DMS53 treated with DMSO at 0.1 percent for 48 hours (cell line): ENCODE data around the gene DBNL.
A peak's percentile ranks its signal among the peaks of the same experiment; 100 is the strongest.
"Not testable (repeated sequence)": the region's sequence is repeated elsewhere in the genome, so short reads cannot be mapped to it uniquely, and the experiment has no call there.

Experiments
- DNase-seq: peaks from one replicate; lab custom pipeline; 2025; ENCODE audit not compliant: unreplicated experiment; lab: John Stamatoyannopoulos, UW

Gene DBNL

GRCh38 chr7:44044315-44045225, at the start of gene DBNL:
DBNL (plus strand) TSS chr7:44044702; CDS start chr7:44044738, 36 bp downstream.
- peak; percentile 87 for DNase-seq

- not testable (repeated sequence) for DNase-seq
These were observed 47.0 kb upstream of the DBNL start, which contains the start of gene SPDYE1 for GRCh38 chr7:43997532-43997931. SPDYE1 (plus strand) TSS chr7:43997897; CDS start chr7:43999950, 2,053 bp downstream.

DNA sequence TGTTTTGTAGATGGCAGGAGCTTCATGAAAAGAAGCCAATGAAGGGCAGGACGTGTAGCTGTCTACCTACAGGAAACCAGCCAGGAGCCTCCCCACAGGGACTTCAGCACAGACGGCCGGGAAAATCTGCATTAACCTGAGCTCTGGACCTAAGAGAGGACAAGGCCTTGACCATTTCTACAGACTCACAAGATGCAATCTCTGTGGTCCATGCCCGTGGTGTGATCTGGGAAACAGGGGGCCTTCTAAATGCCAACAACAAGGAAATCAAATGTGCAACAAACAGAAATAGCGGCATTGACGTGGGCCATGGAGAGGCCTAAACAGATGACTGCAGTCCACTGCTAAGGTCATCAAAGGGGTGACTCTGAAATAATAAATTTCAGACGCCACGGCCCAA, 32.4 kb upstream of the DBNL start:
- DNase-seq: not testable (repeated sequence)

DNA sequence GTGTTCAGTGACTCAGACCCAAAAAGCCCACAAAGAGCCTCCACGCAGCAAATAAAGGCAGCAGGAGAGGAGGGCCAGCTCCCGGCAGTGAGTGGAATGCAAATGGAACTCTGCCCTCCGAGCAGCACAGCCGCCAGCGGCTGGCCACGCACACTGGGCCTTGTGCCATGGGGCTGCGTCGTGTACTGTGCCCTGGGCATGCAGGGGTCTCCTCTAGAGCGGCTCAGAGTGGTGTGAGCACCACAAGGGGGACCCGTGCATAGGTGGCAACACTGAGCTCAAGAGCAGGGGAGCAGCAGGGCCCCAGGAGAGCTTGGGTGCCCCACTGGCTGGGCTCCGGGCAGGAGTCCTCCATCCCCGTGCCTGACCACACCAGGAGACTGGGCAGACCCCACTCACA, 29.4 kb upstream of the DBNL start:
- DNase-seq: not testable (repeated sequence)

DNA sequence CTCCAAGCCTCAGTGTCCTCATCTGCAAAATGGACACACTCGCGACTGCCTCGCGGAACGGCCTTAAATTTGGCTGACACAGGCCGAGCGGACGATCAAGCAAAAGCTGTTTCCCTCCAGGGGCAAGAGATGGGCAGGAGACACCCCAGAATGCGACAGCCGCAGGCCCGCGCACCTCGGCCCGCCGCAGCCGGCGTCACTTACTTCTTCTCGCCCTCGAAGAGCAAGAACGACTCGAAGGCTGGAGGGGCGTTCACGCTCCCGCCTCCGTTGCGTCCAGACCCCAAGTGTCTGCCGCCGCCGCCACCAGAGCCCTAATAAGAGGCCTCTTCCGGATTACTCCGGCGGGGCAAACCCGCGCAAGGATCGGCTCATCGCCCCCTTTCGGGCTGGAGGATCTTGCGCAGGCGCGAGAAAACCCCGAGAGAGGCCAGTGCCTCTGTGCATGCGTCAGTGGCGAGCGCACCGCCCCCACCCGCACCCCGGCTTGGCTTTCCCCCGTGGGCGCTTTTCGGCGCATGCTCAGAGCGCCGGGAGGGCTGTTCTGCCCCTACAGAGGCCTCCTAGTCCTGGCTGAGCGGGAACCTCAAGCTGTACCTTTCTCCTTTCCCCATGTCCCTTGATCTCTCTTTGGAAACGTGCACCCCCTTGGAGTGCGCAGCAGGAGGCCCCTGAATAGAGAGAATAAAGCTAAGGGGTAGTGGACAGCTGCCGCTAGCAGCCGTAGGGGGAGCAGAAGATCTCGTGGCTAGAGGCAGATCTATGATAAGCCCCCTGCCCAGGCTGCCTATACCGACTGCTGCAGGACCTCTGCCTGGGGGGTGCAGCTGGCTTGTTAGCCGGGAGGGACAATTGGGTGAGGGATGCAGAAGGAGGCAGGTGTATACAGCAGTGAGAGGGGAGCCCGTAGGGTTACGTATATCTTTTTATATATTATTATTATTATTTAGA, 25.4 kb upstream of the DBNL start:
- DNase-seq: peak; percentile 88

DNA sequence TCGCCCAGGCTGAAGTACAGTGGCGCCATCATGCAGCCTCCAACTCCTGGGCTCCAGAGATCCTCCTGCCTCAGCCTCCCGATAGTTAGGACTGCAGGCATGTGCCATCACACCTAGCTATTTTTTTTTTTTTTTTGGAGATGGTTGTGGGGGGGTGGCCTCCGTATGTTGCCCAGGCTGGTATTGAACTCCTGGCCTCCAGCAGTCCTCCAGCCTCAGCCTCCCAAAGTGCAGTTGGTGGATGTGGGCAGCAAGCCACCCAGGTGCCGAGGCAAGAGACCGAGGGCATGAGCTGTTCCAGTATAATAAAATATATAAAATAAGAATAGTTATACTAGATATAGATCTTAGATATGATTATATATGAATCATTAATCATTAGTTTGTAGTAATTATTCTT, 24.7 kb upstream of the DBNL start:
- DNase-seq: not testable (repeated sequence)

DNA sequence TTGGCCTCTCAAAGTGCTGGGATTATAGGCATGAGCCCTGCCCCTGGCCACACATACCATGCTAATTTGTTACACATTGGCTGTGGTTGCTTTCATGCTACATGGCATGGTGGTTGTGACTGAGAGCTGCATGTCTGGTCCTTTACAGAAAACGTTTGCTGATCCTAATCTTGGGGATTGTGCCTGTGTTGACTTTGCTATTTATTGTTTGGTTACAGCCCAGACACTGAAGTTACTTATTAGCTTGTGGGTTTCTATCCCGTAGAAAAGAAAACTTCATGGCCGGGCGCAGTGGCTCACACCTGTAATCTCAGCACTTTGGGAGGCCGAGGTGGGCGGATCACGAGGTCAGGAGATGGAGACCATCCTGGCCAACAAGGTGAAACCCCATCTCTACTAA, 22.4 kb upstream of the DBNL start:
- not testable (repeated sequence) for DNase-seq

- DNase-seq: not testable (repeated sequence)
These were observed 21.6 kb upstream of the DBNL start for GRCh38 chr7:44022796-44023467.

GRCh38 chr7:44029433-44029832, 15.1 kb upstream of the DBNL start:
- DNase-seq: not testable (repeated sequence)

DNA sequence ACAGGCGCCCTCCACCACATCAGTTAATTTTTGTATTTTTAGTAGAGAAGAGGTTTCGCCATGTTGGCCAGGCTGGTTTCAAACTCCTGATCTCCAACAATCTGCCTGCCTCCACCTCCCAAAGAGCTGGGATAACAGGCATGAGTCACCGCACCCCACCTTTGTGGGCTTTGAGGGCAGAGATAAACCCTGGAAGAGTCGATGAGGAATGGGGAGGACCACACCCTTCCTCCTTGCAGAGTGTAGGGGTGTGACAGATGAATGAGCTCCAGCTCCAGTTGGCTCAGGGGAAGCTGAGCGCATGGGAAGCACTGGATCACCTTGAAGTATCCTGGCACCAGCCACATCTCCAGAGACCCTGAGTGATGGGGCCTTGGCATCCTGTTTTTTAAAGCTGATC, 14.5 kb upstream of the DBNL start:
- not testable (repeated sequence) for DNase-seq

- not testable (repeated sequence) for DNase-seq
These were observed 13.2 kb upstream of the DBNL start for GRCh38 chr7:44031319-44031718.

GRCh38 chr7:44032031-44032430, 12.5 kb upstream of the DBNL start:
- DNase-seq: not testable (repeated sequence)

GRCh38 chr7:44033971-44034844, 10.3 kb upstream of the DBNL start:
- not testable (repeated sequence) for DNase-seq

DNA sequence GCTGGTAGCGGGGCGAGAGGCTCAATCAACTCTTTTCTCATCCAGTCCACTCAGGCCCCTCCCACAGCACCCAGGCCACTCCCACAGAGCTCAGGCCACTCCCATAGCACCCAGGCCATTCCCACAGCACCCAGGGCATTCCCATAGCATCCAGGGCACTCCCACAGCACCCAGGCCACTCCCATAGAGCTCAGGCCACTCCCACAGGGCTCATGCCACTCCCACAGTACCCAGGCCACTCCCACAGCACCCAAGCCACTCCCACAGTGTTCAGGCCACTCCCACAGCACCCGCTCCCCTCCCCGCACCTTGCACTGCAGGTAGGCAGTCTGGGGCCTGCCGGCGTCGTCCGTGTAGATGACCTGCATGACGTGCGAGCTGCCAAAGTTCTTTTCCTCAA, 8.1 kb upstream of the DBNL start:
- not testable (repeated sequence) for DNase-seq

GRCh38 chr7:44037951-44038350, 6.6 kb upstream of the DBNL start:
- DNase-seq: peak; percentile 4

- not testable (repeated sequence) for DNase-seq
These were observed 5.9 kb upstream of the DBNL start for GRCh38 chr7:44038553-44038952.

- DNase-seq: peak; percentile 91
These were observed 5.4 kb upstream of the DBNL start for GRCh38 chr7:44038961-44039558.

DNA sequence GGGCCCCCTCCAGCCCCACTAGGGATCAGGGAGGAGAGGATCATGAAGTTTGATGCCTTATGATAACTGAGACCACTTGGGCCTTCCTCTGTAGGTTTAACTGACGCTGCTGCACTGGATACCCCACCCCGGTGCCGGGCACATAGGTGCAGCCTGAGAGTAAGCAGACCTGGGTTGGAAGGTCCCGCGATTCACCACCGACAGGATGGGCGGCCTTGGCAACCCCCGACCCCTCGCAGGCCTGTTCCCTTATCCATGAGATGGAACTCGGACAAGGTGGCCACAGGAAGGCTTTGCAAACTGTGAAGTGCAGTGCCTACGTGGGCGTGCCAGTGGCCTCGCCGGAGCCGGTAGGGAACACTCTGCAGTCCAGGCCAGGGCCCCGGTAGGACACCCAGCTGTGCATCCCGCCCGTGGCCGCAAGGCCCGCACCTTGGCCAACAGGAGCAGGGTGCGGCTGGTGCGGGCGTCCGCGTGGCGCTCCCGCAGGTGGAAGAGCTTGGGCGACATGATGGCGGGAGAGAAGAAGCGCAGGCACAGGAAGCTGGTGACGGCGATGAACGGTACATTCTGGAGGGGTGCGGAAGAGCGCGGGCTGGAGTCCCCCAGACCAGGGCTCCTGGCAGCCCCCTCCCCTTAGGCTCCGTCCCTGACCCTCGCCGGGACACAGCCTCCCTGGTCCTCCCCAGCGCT, 4.6 kb upstream of the DBNL start:
- not testable (repeated sequence) for DNase-seq

DNA sequence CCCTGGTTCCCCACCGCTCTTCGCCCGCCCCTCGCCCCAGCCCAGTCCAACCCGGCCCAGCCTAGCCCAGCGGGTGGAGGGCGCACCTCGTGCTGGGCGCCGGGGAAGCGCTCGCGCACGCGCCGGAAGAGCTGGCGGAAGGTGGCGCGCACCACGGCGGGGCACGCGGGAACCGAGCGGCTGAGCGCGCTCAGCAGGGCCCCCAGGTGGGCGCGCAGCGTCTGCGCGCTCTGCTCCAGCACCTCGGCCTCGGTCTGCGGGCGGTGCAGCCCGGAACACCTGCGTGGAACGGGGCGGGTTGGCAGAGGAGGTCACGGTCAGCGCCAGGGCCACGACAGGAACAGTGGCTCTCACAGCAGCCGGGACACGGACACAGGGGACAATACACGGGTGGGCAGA, 4.0 kb upstream of the DBNL start:
- DNase-seq: peak; percentile 16
